Ishikawa (cell line): ENCODE data around the gene BPHL.

Experiments used
- CEBPB ChIP-seq: IDR thresholded peaks from 2 replicates; pipeline ENCODE4 v1.6.1; 2012
- CREB1 ChIP-seq: IDR thresholded peaks from 2 replicates; pipeline ENCODE4 v1.6.1; 2012; ENCODE audit warnings: low read depth
- EP300 ChIP-seq: IDR thresholded peaks from 2 replicates; pipeline ENCODE4 v1.6.1; 2012; ENCODE audit warnings: borderline replicate concordance
- FOXM1 ChIP-seq: IDR thresholded peaks from 2 replicates; pipeline ENCODE4 v1.6.1; 2012; ENCODE audit warnings: low read depth, borderline replicate concordance
- MAX ChIP-seq: IDR thresholded peaks from 2 replicates; pipeline ENCODE4 v1.6.1; 2012
- REST ChIP-seq: IDR thresholded peaks from 2 replicates; pipeline ENCODE4 v1.6.1; 2012; ENCODE audit warnings: low read depth, mild to moderate bottlenecking
- TAF1 ChIP-seq: IDR thresholded peaks from 2 replicates; pipeline ENCODE4 v1.6.1; 2012; ENCODE audit warnings: low read depth, mild to moderate bottlenecking
- TCF12 ChIP-seq: IDR thresholded peaks from 2 replicates; pipeline ENCODE4 v1.6.1; 2012; ENCODE audit warnings: low read depth
- TEAD4 ChIP-seq: IDR thresholded peaks from 2 replicates; pipeline ENCODE4 v1.6.1; 2012
- YY1 ChIP-seq: IDR thresholded peaks from 2 replicates; pipeline ENCODE4 v1.6.1; 2012; ENCODE audit warnings: low read depth

DNA sequence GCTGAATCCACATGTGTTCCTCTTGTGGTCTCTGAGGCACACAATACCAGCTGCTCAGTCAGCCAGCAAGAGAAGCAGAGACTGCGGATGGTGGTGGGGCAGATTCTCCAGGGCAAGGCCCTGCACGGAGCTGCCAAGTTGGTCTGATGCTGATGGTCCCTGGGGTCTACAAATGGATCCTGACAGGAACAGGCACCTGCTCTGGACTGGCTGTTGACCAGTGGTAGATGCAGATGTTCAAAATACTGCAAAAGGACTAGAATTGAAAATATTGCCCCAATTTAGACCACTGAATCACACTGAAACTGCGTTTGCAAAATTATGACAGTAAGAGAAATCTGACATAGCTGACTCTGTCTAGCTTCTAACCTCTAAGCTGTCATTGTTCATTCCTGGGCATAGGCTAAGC lies 68.5 kb downstream of the BPHL start:
- TF ChIP-seq REST (no peak), FOXM1 (no peak), TCF12 (no peak), EP300 (no peak), CREB1 (no peak), CEBPB (no peak), YY1 (no peak), MAX (no peak), TEAD4 (no peak), TAF1 (no peak)
